Activated T-helper 1 cell treated with anti-CD3 and anti-CD28 coated beads, Interleukin-2, amount 50 U/mL, for 16 hours (primary cell): ENCODE data around the gene NDUFS4.
"Not testable (repeated sequence)": the region's sequence is repeated elsewhere in the genome, so short reads cannot be mapped to it uniquely, and the experiment has no call there.

ENCODE experiments used
- DNase-seq, 2 donors: peaks; one replicate each; pipeline ENCODE4 v3.0.0-alpha.2; 2020; ENCODE audit warnings: low read depth in 1 of 2, low spot score in 1 of 2

The NDUFS4 gene

DNA sequence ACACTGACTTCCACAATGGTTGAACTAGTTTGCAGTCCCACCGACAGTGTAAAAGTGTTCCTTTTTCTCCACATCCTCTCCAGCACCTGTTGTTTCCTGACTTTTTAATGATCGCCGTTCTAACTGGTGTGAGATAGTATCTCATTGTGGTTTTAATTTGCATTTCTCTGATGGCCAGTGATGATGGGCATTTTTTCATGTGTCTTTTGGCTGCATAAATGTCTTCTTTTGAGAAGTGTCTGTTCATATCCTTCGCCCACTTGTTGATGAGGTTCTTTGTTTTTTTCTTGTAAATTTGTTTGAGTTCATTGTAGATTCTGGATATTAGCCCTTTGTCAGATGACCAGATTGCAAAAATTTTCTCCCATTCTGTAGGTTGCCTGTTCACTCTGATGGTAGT, 100.1 kb downstream of the NDUFS4 start:
- not testable (repeated sequence) for DNase-seq

DNA sequence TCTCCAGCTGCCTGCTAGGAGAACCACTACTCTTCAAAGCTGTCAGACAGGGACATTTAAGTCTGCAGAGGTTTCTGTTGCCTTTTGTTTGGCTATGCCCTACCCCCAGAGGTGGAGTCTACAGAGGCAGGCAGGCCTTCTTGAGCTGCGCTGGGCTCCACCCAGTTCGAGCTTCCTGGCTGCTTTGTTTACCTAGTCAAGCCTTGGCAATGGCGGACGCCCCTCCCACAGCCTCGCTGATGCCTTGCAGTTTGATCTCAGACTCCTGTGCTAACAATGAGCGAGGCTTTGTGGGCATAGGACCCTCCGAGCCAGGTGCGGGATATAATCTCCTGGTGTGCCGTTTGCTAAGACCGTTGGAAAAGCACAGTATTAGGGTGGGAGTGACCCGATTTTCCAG, 104.9 kb downstream of the NDUFS4 start:
- DNase-seq: not testable (repeated sequence)

DNA sequence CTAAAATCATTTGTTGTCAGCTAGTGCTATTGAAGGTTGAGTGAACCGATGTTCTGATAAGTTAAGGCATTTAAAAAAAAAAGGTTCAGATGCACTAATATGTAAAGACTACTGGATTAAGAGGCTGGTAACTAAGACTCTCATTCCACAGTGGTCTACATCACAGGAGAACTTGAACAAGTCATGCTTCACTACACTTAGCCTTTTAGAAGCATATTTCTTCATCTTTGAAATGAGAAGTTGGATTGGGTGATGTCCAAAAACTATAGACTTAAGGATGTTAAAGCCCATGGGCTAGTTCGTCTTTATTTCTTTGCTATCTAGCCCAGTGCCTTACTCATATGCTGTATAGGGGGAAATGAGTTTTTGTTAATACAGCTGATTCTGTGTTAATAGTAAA, 107.2 kb downstream of the NDUFS4 start:
- DNase-seq: no peak

DNA sequence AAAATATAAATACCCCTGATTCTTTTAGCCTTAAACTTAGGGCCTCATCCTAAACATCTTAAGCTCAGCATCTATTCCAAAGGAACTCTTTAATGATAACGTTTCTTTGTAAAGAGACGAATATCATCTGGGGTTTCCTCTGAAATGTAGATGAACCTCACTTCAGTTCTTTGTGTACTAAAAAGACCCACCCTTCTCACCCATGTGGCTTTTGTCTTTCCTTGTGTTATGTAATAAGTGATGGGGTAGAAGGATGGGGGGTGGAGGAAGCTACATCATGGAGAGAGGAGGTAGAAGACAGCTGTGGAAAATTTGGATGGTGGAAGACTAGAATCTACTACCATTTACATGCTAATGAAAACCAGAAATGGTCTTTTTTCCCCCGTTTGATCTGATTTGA, 111.0 kb downstream of the NDUFS4 start:
- no peak for DNase-seq

DNA sequence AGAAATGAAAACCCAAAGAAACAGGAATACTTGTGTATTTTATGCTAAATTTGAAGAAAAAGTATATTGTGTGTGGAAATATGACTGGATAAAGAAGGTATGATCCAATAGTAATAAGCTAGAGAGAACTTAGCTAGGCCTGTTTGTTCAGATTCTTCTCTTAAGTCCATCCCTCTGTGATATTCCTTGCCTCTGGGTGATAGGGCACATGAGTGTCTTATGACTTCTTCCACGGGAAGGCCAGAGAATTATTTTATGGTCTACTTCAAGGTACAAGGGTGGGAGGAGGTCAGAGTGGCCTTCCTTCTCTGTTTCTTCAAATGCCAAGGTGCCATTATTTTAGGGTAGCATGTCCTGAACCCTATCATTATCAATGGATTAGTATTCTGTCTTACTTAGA, 113.7 kb downstream of the NDUFS4 start:
- no peak for DNase-seq

DNA sequence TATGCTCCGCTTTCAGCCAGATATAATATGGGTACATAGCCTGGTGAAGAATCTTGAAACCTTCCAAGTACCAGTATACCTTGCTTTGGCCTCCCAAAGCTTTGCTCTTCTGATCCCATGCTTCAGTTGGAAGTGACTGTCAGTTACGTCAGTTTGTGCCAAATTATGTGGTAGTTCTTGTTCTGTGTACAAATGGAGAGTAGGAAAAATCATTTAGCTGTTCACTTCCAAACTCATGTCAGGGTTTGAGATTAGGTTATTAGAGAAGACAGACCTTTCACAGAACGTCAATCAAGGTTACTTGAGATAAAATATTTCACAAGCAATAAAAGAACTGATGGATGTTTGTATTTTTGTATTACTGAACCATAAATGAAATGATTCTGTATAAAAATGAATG, 117.2 kb downstream of the NDUFS4 start:
- no peak for DNase-seq

DNA sequence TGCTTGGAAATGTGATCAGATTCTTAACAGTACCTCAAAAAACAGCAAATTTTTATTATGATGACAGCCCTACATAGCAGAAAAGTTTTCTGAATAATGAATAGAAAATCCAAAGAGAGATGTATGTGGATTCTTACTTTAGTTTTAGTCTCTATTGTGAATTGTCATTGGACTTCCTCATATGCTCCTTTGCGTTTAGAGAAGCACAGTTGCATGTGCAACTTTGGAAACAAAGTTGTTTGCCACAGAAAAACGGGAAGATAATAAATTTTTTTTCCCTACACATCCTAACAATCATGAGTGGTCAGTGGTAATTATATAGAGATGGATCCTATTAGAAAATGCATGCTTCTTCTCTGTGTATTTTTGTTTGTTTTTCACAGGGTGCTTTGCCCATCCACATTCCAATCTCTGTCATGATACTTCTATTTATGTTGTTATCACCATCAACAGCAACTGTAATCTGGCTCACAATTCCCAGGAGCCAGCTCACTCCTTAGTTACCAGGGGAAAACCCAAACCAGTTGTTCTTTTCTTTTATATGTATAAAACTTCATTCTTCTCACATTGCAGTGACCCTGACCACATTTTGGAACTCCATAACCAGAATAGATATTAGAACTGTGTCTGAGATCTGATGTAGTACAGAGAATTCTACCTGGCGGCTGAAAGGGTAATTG, 118.7 kb downstream of the NDUFS4 start:
- no peak for DNase-seq

DNA sequence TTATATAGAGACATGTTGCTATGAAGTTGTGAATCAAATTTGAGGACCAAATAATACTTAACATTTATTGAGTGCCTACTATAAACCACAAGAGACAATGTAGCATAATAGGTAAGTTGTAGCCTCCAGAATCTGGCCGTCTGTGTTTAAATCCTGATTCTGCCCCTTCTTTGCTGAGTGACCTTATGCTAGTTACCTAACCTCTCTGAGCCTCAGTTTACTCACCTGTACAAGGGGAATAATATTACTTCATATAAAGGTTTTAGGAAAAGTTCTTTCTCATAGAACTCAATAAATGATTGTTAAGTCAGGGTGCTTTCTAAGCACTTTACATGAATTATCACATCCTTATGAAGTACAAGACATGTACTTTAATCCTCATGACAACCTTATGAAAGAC, 120.6 kb downstream of the NDUFS4 start:
- no peak for DNase-seq

DNA sequence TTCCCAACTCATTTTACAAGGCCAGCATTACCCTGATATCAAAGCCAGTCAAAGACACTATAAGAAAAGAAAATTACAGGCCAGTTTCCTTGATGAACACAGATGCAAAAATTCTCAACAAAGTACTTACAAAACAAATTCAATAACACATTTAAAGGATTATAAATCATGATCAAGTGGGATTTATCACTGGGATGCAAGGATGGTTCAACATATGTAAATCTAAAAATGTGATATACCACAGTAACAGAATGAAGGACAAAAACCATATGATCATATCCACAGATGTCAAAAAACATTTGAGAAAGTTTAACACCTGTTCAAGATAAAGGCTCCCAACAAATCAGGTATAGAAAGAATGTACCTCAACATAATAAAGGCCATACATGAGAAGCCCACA, 130.6 kb downstream of the NDUFS4 start:
- no peak for DNase-seq

DNA sequence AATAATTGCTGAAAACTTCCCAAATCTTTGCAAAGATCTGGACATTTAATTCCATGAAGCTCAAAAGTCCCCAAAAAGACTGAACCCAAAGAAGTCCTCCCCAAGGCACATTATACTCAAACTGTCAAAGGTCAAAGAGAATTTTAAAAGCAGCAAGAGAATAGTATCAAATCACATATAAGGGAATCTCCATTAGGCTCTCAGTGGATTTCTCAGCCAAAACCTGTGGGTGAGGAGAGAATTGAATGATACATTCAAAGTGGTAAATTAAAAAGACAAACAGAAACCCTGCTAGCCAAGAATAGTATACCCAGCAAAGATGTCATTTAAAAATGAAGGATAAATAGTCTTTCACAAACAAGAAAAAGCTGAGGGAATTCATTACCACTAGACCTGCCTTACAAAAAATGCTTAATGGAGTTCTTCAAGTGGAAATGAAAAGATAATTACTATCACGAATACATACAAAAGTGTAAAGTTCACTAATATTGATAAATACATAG, 134.1 kb downstream of the NDUFS4 start:
- DNase-seq: no peak

DNA sequence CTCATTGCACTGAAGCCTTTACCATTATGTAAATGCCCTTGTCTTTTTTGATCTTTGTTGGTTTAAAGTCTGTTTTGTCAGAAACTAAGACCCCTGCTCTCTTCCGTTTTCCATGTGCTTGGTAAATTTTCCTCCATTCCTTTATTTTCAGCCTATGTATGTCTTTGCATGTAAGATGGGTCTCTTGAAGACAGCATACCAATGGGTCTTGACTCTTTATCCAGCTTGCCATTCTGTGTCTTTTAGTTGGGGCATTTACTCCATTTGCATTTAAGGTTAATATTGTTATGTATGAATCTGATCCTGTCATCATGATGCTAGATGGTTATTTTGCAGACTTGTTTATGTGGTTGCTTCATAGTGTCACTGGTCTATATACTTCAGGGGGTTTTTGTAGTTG, 150.0 kb downstream of the NDUFS4 start:
- not testable (repeated sequence) for DNase-seq

DNA sequence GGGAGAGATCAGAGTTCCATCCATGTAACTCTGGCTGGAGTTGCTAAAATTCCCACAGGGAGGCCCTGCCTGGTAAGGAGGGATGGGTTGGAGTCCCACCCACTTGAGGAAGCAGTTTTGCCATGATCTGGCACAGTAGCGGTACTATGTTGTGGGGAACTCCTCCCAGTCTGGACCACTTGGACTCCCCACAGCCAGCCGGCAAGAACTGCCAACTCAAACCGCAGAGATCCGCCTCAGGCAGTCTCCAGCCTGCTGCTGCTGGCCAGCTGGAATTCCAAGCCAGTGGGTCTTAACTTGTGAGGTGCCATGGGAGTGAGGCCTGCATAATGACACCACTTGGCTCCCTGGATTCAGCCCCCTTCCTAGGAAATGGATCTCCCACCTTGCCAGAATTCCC, 151.9 kb downstream of the NDUFS4 start:
- no peak for DNase-seq

DNA sequence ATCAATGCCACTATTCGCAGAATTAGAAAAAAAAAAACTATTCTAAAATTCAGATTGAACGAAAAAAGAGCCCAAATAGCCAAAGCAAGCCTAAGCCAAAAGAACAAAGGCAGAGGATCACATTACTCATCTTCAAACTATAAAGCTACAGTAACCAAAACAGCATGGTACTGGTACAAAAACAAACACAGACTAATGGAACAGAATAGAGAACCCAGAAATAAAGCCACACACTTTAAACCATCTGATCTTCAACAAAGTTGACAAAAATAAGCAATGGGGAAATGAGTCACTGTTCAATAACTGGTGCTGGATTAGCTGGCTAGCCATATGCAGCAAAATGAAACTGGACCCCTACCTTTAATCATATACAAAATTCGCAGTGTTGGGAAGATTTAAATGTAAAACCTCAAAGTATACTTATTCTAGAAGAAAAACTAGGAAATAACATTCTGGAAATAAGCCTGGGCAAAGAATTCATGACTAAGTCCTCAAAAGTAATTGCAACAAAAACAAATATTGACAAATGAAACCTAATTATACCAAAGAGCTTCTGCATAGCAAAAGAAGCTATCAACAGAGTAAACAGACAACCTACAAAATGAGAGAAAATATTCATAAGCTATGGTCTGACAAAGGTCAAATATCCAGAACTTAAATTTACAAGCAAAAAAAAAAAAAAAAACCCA, 153.7 kb downstream of the NDUFS4 start:
- no peak for DNase-seq

DNA sequence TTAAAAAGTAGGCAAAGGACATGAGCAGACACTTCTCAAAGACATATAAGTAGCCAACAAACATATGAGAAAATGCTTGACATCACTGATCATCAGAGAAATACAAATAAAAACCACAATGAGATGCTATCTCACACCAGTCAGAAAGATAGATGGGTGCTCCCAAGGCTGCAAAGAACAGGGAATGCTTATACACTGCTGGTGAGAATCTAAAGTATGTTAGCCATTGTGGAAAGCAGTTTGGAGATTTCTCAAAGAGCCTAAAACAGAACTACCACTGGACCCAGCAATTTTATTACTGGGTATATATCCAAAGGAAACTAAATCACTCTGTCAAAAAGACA, 154.2 kb downstream of the NDUFS4 start:
- no peak for DNase-seq

DNA sequence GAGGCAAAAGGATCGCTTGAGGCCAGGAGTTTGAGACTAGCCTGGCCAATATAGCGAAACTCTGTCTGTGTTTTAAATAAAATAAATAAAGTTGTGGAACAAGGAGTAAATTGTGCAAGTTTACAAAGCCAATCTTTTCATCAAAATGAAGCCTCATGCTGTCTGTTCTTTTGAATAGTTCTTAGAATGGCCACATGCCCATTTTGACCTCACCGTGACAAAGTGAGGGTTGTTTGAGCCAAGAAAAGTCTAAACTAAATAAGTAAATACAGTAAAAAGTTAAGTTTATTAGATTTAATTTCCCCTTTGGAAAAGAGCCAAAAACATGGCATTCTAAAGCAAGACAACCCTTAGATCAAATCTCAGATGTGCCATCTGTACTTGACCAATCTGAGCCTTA, 165.7 kb downstream of the NDUFS4 start:
- DNase-seq: no peak

DNA sequence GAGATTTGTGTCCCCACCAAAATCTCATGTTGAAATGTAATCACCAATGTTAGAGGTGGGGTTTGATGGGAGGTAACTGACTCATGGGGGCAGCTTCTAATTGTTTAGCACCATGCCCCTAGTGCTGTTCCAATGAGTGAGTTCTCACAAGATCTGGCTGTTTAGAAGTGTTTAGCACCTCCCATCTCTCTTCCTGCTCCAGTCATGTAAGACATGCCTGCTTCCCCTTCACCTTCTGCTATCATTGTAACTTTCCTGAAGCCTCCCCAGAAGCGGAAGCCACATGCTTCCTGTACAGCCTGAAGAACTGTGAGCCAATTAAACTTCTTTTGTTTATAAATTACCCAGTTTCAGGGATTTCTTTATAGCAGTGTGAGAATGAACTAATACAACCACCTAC, 170.5 kb downstream of the NDUFS4 start:
- DNase-seq: no peak
